ENCODE data around the gene HSF2. TPM values are rescaled to one million over a fixed set of nuclear protein-coding genes. Genes with fewer than 3 reads are reported as not detected.

The HSF2 gene
- total and polyA plus RNA-seq, 2 of the 13 experiments (the other 11 are each of a cell fraction or from before 2014, with no cell fraction given): 24.8 to 26.4 TPM

GRCh38 chr6:122394016-122394415 is 5.4 kb upstream of the HSF2 start (continued):
- TF ChIP-seq ZNF790 (CRISPR knock-in tag; IDR thresholded peaks at IDR 0.05; ENCODE audit: borderline replicate concordance): no peak
- no peak for TF ChIP-seq NCOA5 (CRISPR knock-in tag; IDR thresholded peaks at IDR 0.05)
- TF ChIP-seq ZNF883 (CRISPR knock-in tag; IDR thresholded peaks at IDR 0.05; ENCODE audit: not compliant biosample characterization): no peak

- no peak for DNase-seq (ENCODE audit: low spot score)
- H3K27me3 ChIP-seq (ENCODE audit: control insufficient read depth in 1 of 2, insufficient read depth in 2 of 2, low read length in 2 of 2): peaks cover 0 to 2% of the 10 kb centered on the region in 2 experiments; a peak in 1 of 5 replicates
- no peaks in the 10 kb centered on the region; a peak in 1 of 5 replicates for H3K36me3 ChIP-seq (replicated peaks in 1 of 2; ENCODE audit: control insufficient read depth in 1 of 2, insufficient read depth in 2 of 2, low read length in 2 of 2)
- BruUV-seq (replicated peaks): TSS peak; percentile 91
- no peak for ATAC-seq
- H3K9me3 ChIP-seq (ENCODE audit: low read length): no peaks in the 10 kb centered on the region
- peak overlapping the region; percentile 95 for H3K4me2 ChIP-seq (ENCODE audit: low read depth, low read length)
- 3% methylated on average over 2 of the region's 2 CpGs for WGBS (ENCODE audit: low lambda C conversion rate)
- intact Hi-C loops (cut with micrococcal nuclease; ENCODE audit: unreplicated experiment): loop anchor here (1.0 to 5.0 kb wide), 2 partner anchors 18 to 73 kb away; partner anchors contain the start of gene SERINC1
- CTCF ChIA-PET (ENCODE audit: low intra/inter-chr PET ratio, low total read pairs): no interaction called here
- peaks cover 36% of the 10 kb centered on the region for H3K4me1 ChIP-seq (ENCODE audit: insufficient read depth, low read length)
- H3K4me3 ChIP-seq (replicated peaks in 1 of 3; ENCODE audit: insufficient read depth in 1 of 3, low read depth in 2 of 3, low read length in 3 of 3): peak overlapping the region; percentile 51 to 100 (median 54)
- H3K79me2 ChIP-seq (ENCODE audit: insufficient read depth, low read length): peaks cover 45% of the 10 kb centered on the region
- H3K9ac ChIP-seq (ENCODE audit: insufficient read depth, low read depth, low read length): peak overlapping the region; percentile 59
- peaks cover 6% of the 10 kb centered on the region; the same call in 1 of the 2 replicates for H4K20me1 ChIP-seq (ENCODE audit: insufficient read depth, low read length)
- H2AFZ ChIP-seq (ENCODE audit: low read length): peak overlapping the region; percentile 76
- POLR2A ChIA-PET: interaction anchor here (0.7 to 1.5 kb wide), 5 partner anchors 13 to 454 kb away, joined by 3 to 10 read pairs (median 4); partner anchors contain the start of genes SERINC1 and SMPDL3A
- FAIRE-seq: no peak
- no peak overlapping the region for H3K27ac ChIP-seq (ENCODE audit: extremely low read length, insufficient read depth, low read length)
- in situ Hi-C loops (cut with HindIII; ENCODE audit: extremely low pct_ligation_motif_present, low pct_unique_long_range_greater_than_20kb): loop anchor here (25.0 kb wide), 1 partner anchor 138 kb away; no protein-coding TSS in a partner anchor
- no peak for TF ChIP-seq ZNF770 (CRISPR knock-in tag; IDR thresholded peaks at IDR 0.05)
- no peak for TF ChIP-seq AGO1 (IDR thresholded peaks at IDR 0.05; ENCODE audit: low read depth, low read length, poor library complexity, severe bottlenecking)
- TF ChIP-seq ATF2 (CRISPR knock-in tag; IDR thresholded peaks at IDR 0.05): no peak
- no peak for TF ChIP-seq NFYC (CRISPR knock-in tag; IDR thresholded peaks at IDR 0.05)
- TF ChIP-seq CBX2 (IDR thresholded peaks at IDR 0.05; ENCODE audit: low read depth, low read length): no peak
- no peak for TF ChIP-seq CBX2 (CRISPR knock-in tag; IDR thresholded peaks at IDR 0.05; ENCODE audit: low read depth)
- 0 out of 2 replicates have a peak, but pooled peaks have one; percentile 36 for TF ChIP-seq ZNF414 (CRISPR knock-in tag; IDR thresholded peaks at IDR 0.05)
- 0 out of 2 replicates have a peak, but pooled peaks have one; percentile 61 for TF ChIP-seq EHMT2 (IDR thresholded peaks at IDR 0.05; ENCODE audit: borderline replicate concordance, low read depth, low read length)
- TF ChIP-seq ZNF83 (CRISPR knock-in tag; IDR thresholded peaks at IDR 0.05; ENCODE audit: borderline replicate concordance): no peak
- no peak for TF ChIP-seq YY1 (IDR thresholded peaks at IDR 0.05; ENCODE audit: insufficient read depth, insufficient replicate concordance, low read depth, low read length)
- TF ChIP-seq FOXA1 (IDR thresholded peaks at IDR 0.05): no peak
- TF ChIP-seq FOXA1 (CRISPR knock-in tag; IDR thresholded peaks at IDR 0.05): no peak
- TF ChIP-seq ZNF264 (CRISPR knock-in tag; IDR thresholded peaks at IDR 0.05): no peak
- no peak for TF ChIP-seq ZNF629 (CRISPR knock-in tag; conservative IDR thresholded peaks at IDR 0.05)
- no peak for TF ChIP-seq LCORL (IDR thresholded peaks at IDR 0.05)
- no peak for TF ChIP-seq LCORL (CRISPR knock-in tag; IDR thresholded peaks at IDR 0.05)
- TF ChIP-seq SETDB1 (CRISPR knock-in tag; IDR thresholded peaks at IDR 0.05; ENCODE audit: borderline replicate concordance): no peak
- TF ChIP-seq TAF15 (IDR thresholded peaks at IDR 0.05; ENCODE audit: low read depth, low read length, poor library complexity, severe bottlenecking): no peak
- 0 out of 2 replicates have a peak, but pooled peaks have one; percentile 37 for TF ChIP-seq MTF1 (CRISPR knock-in tag; IDR thresholded peaks at IDR 0.05)
These were observed 451 bp upstream of the HSF2 start for GRCh38 chr6:122399055-122399347.
